Stimulated activated CD4-positive, alpha-beta T cell treated with anti-CD3 and anti-CD28 coated beads, Interleukin-1b, Interleukin-23, amount 100 ng/mL, for 24 hours (primary cell): ENCODE results near the gene NSUN4.
"Not testable (repeated sequence)": the region's sequence is repeated elsewhere in the genome, so short reads cannot be mapped to it uniquely, and the experiment has no call there.

Source experiments
- DNase-seq, 4 experiments: peaks; one replicate each; pipeline ENCODE4 v3.0.0-alpha.2; 2020; ENCODE audit warnings: low read depth in 4 of 4, low spot score in 1 of 4

Gene NSUN4

DNA sequence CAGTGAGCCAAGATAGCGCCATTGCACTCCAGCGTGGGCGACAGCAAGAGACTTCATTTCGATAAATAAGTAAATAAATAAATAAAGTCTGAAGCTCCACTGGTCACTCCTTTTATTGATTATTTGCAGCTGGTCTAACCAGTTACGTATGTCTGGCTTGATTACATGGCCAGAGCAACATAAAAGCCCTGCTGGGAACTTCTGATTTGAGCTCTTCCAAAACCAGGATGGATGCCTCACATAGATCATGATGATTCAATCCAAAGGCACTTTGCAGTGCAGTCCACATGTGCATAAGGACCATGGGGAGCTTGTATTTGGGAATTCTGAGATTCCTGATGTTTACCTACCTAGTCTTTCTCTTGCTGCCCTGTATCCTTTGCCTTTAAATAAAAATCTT, 24.0 kb downstream of the NSUN4 start:
- DNase-seq, result no peak

DNA sequence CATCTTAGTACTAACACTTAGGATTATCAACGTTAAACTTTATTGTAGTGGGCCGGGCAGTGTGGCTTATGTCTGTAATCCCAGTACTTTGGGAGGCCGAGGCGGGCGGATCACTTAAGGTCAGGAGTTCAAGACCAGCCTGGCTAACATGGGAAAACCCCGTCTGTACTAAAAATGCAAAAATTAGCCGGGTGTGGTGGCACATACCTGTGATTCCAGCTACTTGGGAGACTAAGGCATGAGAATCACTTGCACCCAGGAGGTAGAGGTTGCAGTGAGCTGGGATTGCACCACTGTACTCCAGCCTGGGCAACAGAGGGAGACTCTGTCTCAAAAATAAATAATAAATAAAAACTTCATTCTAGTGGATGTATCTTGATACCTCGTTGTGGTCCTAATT, 25.2 kb downstream of the NSUN4 start:
- not testable (repeated sequence) for DNase-seq

DNA sequence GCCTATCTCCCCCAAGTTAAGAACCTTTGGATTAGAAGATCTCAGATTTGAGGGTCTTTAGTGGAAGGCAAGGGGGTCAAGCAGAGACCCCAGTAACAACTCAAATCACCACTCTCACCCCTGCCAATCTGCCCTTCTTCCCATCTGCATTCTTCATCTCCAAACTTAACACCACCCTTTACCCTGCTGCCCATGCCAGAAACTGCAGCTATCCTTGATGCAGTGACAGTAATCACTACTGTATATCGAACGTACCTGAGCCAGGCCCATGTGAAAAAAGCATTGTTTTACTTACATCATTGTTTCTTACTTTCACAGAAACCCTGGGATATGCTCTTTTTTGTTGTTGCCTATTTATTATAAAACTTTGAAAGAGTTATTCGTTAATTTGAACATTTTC, 26.5 kb downstream of the NSUN4 start:
- no peak for DNase-seq

DNA sequence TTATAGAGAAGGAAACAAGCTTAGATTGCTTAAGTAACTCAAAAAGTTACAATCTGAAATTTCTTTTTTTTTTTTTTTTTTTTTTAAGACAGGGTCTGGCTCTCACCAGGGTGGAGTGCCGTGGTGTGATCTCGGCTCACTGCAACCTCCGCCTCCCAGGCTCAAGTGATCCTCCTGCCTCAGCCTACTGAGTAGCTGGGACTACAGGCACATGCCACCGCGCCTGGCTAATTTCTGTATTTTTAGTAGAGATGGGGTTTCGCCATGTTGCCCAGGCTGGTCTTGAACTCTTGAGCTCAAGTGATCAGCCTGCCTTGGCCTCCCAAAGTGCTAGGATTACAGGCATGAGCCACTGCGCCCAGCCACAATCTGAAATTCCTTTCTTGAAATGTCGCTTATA, 27.1 kb downstream of the NSUN4 start:
- not testable (repeated sequence) for DNase-seq

DNA sequence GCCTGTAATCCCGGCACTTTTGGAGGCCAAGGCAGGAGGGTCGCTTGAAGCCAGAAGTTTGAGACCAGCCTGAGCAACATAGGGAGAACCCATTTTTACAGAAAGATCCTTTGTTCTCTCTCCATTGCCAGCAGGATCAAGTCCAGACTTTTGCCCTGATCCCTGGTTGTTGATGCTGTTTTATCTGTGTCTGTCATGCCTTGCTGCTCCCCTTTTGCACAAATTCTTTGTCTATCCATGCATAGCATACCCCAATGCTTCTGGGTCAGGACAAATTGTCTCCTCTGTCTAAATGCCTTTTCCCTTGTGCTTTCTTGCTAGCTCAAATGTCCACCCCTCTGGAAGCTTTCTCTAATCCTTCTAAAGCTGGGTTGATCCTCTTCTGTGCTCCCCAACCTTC, 28.2 kb downstream of the NSUN4 start:
- no peak for DNase-seq

DNA sequence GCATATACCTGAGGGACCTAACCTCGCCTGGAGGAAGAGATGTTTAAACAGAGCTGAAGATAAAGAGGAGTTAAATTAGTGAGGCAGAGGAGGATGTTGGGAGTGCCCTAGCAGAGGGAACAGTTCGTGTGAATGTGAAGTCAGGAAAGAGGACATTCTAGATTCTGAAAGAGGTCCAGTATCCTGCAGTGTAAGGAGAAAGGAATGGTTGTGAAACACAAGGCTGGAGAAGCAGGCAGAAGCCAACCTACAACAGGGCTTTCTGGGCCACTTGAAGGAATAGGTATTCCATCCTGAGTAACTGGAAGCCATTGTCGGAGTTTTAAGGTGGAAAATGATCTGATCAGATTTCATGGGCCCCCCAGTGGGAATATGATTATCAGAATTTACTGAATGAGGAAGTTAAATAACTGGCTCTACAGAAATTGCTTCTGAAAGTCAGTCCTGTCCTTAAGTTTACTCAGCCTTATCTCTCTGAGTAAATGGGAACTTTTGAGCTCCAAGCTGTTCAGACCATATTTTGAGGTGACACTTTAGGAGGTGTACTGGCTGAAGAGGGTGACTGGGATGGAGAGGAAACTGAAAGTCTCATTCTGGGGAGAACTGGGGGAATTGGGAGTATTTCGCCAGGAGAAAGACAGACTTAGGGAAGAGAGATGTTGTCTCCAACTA, 29.1 kb downstream of the NSUN4 start:
- DNase-seq, result no peak

DNA sequence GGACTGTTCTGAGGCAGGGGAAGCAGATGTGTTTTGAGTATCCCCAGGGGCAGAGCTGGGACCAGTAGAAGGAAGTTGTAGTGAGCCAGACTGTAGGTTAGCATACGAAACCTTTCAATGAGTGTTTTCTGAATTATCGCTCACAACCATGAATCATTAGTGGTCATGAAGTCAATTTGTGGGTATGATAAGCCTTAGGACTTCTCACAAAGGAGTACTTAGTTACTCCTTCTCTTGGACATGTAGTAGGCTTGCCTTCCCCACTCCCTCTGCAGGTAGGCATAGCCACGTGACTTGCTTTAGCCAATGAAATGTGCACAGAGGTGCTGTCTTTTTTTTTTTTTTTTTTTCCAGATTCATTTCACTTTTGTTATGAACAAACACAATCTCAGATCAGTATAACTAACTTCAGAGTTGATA, 29.6 kb downstream of the NSUN4 start:
- no peak for DNase-seq

DNA sequence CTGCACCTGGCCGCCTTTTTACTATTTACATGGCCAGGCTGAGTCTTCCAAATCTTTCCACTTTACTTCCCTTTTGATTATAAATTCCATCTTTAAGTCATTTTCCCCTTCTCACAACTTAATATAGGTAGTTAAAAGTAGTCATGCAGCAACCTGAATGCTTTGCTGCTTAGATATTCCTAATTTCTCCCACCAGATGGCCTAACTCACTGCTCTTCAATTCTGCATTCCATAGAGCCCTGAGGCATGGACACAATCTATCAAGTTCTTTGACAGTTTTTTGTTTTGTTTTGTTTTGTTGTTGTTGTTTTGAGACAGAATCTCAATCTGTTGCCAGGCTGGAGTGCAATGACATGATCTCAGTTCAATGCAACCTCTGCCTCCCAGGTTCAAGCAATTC, 31.8 kb downstream of the NSUN4 start:
- no peak for DNase-seq

DNA sequence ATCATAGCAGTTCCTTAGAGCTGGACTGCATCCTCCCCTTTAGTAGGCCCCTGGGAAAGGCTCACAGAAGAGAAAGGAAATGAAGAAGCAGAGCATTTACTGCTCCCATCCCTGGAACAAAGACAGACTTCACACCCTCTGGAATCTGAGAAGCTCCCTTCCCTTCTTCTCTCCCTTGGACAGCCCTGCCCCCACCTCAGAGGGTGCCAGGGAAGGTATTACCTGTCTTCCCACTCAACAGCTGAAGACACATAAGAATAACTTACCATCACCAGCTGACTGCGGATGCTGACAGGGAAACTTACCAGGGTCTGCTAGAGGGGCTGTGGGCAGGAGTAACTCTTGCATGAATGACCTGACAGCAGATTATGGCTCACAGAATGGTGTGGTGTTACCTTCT, 39.4 kb downstream of the NSUN4 start:
- no peak for DNase-seq

DNA sequence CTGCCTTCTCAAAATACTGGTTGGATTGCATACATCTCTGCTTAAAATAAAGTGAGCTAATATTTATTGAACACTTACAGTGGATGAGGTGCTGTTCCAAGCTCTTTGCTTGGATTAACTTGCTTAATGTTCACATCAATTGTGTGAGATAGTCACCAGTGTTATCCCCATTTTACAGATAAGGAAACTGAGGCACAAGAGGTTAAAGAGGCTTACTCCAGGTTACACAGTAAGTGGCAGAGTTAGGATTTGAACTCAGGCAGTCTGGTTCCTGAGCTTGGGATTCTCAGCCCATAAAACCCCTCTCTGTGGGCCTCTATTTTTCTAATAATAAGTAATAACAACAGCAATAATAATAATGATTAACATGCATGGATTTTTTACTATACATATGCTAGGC, 39.9 kb downstream of the NSUN4 start:
- DNase-seq, result no peak

DNA sequence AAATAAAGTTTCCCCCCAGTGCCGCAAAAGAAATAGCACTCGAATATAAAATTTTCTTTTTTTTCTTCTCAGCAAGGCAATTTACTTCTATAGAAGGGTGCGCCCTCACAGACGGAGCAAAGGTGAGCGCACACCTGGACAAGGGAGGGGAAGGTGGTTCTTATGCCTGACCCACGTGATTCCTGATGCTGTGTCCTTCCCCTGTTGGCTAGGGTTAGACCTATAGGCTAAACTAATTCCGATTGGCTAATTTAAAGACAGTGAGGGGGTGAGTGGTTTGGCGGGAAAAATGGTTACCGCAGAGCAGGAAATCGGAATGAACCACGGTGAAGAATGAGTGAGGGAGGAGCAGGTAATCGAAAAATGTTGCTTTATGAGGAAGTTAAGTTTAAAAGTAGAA, 52.9 kb downstream of the NSUN4 start:
- no peak for DNase-seq

DNA sequence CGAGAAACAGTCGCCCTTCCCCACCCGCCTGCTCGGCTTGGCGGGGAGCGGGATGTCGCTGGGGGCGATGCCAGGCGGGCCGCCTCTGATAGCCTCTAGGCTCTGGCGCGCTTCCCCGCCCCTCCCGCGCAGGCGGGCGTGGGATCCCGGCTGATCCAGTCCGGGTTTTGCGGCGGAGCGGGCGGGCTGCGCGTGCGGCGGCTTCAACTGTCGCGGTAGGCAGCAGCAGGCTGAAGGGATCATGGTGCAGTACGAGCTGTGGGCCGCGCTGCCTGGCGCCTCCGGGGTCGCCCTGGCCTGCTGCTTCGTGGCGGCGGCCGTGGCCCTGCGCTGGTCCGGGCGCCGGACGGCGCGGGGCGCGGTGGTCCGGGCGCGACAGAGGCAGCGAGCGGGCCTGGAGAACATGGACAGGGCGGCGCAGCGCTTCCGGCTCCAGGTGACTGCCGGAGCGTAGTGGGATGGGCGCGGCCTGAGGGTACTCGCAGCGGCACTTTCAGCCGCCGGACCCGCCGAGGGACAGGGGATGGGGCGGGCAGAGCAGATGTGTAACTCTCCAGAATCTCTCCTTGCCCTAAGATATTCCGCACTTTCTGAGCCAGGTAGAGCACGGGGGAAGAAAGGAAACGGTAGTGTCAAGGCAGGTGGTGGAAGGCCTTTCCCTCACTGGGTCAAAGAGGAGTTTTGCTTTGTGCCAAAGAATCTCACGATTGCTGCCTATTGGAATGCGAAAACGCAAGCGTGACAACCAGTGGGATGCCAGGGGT, 53.7 kb downstream of the NSUN4 start, which contains the start of gene FAAH:
FAAH (plus strand) TSS at position 210 of the 764 bp plus-strand sequence; CDS start at position 242, 32 bp downstream.
- DNase-seq, result peak in 3 of 4 experiments; percentile 25 to 36 (median 28)

DNA sequence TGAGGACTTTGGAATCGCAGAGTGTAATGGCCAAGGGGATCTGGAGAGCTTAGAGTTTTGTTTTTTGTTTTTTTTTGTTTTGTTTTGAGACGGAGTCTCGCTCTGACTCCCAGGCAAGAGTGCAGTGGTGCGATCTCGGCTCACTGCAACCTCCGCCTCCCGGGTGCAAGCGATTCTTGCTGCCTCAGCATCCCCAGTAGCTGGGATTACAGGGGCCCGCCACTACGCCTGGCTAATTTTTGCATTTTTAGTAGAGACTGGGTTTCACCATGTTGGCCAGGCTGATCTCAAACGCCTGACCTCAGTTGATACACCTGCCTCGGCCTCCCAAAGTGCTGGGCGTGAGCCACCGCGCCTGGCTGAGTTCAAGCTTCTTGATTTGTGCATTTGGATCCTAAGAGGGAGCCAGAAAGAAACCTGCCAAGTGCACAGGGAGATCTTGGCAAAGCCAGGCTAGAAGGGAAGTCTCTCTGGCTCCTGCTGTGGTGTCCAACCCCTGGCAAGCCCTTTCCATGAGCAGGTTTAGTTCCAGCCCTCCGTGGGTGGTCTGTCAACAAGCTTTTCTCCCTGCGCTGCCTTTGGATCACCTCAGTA, 54.4 kb downstream of the NSUN4 start:
- no peak for DNase-seq

DNA sequence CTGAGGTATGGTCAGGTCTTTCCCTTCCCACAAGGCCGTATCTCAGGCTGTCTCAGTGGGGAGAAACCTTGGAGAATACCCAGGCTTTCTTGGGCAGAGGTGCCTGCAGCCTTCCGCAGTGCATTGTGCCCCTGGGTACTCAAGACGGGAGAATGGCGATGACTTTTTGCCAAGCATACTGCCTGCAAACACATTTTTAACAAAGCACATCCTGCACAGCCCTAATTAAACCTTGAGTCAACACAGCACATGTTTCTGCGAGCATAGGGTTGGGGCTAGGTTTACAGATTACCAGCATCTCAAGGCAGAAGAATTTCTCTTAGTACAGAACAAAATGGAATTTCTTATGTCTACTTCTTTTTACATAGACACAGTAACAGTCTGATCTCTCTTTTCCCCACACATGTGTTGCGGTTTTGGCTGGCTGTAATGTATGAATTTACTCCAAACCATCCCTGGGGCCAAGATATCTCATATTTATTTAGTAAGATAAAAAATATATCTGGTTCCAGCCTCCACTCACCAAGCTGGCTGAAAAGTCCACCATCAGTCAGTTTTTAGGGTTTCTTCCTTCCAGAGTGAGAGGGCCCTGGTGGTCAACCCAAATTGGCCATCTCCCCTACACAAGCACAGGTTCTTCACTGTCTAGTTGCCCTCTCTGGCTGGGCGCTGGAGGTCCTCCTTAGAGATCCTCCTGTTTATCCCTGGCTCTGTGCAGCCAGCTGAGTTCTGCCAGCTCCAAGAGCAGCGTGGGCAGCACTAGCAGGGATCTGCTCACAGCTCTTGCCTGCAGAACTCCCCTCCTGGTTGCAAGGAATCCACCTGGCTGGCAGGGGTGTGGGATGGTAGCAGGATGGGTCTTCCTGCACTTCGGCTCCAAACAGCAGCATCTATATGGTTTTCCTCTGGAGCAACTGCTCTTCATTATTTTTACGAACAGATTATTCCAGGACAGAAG, 56.1 kb downstream of the NSUN4 start:
- DNase-seq, result no peak

DNA sequence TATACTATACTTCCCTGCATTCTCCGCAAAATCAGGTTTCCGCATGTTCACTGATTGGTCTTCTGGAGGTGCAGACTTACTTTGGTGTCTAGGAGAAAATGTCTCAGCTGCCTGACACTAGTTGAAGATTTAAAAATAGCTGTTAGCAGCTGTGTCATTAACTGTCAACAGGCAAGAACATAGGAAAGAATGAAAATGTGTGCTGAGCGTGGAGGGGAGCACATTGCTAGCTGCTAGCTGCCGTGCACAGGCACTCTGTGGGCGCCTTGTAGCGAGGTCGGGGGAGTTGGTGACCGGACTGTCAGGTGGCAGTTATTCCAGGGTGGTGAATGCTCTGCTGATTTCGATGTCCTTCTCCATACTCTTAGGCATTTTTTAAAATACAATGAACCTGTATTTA, 58.7 kb downstream of the NSUN4 start:
- no peak for DNase-seq

DNA sequence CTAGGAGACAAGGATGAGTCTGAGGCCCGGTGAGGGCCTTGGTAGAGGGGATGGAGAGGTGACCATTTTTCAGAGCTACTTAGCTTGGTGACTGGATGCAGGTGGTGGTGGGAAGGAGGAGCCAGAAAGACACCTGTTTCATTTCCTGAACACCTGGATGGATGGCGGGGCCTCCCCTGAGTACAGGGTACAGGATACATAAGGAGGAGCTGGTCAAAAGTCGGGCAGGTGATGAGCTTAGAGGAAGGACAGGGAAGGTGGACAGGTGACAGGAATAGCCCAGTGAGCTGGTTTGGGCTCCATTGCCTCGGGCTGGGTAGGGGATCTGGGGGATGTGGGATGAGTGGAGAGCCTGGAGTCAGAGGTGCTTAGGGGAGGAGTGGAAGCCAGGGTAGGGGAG, 59.8 kb downstream of the NSUN4 start:
- no peak for DNase-seq

DNA sequence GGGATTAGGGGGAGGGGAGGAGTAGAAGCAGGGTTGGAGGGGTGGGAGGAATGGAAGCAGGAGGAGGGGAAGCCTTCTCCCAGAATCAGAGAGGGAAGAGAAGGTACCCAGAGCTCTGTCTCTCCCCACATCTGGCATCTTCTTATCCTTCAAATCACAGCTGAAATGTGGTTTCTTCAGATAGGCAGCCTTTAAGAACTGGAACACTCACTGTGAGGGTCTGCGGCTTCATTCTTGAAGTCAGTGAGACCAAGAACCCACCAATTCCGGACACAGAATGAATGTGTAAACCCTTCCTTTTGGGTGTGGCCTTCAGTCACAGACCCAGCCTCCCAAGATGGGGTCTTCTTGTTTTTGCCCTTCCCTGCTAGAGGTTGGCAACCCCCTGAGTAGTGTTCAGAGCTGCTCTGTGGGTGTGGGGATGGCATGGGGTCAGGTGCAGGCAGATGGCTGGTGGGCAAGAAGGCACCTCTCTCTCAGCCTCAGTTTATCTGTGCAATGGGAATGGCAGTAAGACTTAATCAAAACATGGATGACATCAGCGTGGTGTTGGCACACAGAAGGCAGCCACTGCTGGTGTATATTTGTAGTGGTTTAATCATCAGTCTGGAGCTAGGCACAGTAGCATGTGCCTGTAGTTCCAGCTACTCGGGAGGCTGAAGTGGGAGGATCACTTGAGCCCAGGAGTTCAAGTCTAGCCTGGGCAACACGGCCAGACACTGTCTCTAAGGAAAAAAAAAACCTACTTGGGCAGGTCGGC, 60.7 kb downstream of the NSUN4 start:
- no peak for DNase-seq

DNA sequence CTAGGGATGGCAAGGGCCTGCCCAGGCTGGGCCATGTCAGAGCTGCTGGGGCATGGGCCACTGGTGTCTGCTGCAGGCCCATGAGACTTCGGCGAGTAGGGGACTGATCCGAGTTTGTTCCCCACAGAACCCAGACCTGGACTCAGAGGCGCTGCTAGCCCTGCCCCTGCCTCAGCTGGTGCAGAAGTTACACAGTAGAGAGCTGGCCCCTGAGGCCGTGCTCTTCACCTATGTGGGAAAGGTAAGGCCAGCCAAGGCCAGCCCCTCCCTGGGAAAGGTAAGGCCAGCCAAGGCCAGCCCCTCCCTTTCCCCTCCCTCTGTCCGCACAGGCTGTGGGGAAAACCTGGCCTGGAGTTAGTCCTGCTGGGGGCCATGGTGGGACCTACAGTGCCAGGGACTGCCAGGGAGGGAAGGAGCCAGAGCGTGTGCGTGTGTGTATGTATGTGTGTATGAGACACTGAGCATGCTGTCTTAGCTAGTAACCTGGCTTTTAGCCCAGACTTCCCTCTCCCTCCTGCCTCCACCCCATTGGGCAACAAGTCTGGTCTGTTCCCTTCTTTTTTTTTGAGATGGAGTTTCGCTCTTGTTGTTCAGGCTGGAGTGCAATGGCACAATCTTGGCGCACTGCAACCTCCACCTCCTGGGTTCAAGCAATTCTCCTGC, 61.5 kb downstream of the NSUN4 start:
- no peak for DNase-seq

DNA sequence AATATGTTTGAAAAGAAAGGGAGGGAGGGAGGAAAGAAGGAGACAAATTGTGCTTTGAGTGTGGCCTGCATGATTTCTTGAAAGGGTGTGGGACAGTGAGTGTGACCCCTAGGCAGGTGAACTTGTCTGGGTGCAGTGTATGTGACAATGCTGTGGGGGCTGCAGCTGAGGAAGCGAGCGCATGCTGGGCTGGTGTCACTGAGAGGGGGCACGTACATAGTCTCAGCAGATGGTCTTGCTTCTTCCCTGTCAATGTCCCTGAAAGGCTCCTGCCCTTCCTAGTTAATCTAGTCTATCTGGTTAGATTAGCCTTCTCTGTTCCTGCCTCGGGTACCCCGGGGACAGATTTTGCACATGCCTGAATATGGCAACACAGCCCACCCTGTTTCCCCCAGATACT, 63.3 kb downstream of the NSUN4 start:
- DNase-seq, result no peak
